GM12872 (cell line): ENCODE measurements around the gene FAF1.

Experiments used
- TF ChIP-seq, protein P1 (sequence below): IDR thresholded peaks from 3 replicates; pipeline ENCODE4 v1.5.1; 2011; ENCODE audit warnings: low read depth, mild to moderate bottlenecking, low read length, moderate library complexity; ENCODE audit not compliant: insufficient read depth

FAF1 gene

GRCh38 chr1:50971748-50972305 is 11.8 kb upstream of the FAF1 start:
- TF ChIP-seq, protein P1, sequence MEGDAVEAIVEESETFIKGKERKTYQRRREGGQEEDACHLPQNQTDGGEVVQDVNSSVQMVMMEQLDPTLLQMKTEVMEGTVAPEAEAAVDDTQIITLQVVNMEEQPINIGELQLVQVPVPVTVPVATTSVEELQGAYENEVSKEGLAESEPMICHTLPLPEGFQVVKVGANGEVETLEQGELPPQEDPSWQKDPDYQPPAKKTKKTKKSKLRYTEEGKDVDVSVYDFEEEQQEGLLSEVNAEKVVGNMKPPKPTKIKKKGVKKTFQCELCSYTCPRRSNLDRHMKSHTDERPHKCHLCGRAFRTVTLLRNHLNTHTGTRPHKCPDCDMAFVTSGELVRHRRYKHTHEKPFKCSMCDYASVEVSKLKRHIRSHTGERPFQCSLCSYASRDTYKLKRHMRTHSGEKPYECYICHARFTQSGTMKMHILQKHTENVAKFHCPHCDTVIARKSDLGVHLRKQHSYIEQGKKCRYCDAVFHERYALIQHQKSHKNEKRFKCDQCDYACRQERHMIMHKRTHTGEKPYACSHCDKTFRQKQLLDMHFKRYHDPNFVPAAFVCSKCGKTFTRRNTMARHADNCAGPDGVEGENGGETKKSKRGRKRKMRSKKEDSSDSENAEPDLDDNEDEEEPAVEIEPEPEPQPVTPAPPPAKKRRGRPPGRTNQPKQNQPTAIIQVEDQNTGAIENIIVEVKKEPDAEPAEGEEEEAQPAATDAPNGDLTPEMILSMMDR = no peak

DNA sequence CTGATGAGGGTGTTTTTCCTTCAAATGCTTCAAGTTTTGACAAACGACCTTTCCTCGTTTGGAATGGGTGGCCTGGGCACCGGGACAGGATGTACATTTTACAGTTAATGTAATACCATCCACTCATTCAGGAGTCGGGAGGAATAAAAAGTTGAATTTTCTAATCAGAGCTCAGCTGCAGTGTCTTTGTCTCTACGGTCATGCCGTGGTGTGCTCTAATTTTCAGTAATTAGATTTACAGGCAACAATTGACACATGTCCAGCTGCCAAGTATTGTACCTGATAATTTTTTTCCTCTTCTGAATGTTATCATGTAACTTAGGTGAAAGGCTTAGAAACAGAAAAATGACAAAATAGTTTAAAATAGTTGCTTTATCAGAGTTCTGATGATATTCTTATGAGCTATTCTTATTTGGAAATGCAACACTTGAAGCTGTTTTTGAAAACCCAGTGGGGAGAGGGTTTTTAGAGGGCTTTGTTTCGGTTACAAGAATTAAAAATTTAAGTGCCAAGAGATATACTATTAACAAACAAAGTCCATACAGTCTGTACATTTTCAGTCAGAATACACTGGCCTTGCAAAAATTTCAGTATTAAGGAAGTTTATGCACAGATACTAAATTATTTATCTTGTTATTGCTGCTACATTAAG is 11.0 kb upstream of the FAF1 start:
- TF ChIP-seq, protein P1 = no peak

DNA sequence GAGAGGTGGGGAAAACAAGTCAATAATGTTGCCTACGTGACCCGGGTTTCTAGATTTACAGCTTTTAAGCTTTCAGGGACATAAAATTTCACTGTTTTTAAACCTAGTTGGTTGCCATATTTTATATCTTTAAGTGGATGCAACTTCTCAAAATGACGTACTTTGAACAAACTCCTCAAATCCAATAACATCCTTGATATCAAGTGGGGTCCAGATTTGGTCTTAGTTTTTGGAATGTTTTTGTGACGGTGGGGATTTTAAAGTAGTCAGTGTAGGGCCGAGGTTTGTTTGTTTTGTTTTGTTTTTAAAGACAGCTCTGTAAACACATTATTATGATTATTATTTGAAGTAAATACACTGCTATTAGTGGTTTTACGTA is 10.4 kb upstream of the FAF1 start:
- TF ChIP-seq, protein P1 = no peak

DNA sequence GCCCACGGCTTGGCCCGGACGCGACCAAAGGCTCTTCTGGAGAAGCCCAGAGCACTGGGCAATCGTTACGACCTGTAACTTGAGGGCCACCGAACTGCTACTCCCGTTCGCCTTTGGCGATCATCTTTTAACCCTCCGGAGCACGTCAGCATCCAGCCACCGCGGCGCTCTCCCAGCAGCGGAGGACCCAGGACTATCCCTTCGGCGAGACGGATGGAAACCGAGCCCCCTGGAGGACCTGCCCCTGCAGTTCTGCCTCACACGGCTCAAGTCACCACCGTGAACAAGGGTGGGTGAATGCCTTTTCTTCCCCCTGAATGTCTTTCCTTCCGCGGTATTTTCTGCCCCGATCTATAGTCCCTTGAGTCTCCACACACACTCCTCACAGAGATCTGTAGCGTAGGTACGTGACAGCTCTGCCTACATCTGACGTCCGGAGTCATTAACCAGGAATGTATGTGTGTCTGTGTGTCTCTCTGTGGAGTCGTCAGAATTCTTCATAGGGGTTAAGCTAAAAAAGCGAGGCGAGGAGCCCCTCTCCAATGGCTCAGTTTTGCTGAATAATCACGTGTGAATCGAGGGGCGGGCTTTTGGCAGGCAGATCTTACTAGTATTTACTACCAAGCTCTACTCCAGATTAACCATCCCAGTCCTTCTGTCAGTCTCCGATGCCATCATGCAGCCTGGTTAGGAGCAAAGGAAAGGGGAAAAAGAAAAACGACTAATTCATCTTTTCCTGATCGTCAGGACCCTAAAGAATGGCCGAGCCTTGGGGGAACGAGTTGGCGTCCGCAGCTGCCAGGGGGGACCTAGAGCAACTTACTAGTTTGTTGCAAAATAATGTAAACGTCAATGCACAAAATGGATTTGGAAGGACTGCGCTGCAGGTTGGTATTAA is 9.8 kb upstream of the FAF1 start, which contains the start of gene CDKN2C:
Gene CDKN2C (plus strand): TSS at position 635 of the 898 bp plus-strand sequence. CDS start 124 bp downstream, at position 759.
- TF ChIP-seq, protein P1 = no peak

GRCh38 chr1:50968821-50969610 is 8.9 kb upstream of the FAF1 start:
- TF ChIP-seq, protein P1 = no peak

DNA sequence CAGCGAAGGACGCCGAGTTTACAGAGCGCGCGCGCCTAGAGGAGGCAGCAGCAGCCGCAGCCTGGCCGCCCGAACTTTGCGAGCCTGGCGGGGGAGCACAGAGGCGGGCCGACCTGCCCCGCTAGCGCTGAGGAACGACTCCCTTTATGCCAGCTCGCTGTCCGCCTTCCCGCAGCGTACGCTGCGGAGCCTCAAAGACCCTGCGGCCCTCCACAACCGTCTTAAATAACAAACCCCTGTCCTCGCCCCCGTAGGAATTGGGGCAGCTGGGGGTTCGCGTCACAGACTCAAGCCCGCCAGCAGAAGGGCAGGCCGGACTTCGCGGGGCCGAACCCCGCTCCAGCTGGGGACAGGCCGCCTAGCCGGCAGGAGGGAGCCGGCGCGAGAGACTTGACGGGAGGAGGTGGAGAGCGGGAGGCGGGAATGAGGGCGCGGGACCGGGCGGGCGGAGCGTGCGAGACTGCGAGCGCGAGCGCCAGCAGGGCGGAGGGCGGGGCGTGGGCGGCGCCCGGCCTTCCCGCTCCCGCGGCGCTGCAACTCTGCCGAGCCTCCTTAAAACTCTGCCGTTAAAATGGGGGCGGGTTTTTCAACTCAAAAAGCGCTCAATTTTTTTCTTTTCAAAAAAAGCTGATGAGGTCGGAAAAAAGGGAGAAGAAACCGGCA is 8.2 kb upstream of the FAF1 start:
- TF ChIP-seq, protein P1 = peak; percentile 32; the same call in 1 of the 3 replicates
